Stimulated activated CD8-positive, alpha-beta memory T cell treated with anti-CD3 and anti-CD28 coated beads, Interleukin-7, amount 100 ng/mL, for 1 hour (primary cell): Measurements from ENCODE around the gene GSG1L.

ENCODE experiments used
- DNase-seq, 2 donors: peaks; one replicate each; pipeline ENCODE4 v3.0.0-alpha.2; 2020; ENCODE audit warnings: low read depth in 2 of 2

GSG1L gene

DNA sequence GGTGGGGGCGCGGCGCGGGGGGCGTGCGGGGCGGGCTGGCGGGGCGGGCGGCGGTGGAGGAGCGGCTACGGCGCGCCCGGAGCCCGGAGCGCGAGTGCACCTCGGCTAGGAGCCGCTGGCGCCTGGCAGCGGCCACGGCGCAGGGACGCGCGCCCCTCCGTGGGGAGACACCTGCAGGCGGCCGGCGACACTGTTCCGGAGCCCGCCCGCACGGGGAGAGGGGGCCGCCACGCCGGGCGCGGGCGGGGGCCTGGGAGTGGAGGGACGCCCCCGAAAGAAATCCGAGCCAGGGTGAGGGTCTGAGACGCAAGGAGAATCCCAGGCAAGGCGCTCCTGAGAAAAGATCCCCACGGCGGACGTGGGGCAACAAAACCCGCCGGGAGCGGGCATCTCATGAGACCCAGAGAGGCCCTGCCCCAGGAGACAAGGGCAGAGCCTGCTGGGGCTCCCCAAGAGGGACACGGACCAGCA lies at the start of gene GSG1L:
GSG1L (minus strand) TSS at position 124 of the 471 bp plus-strand sequence. CDS start 290 bp downstream, outside the sequence.
- no peak for DNase-seq

DNA sequence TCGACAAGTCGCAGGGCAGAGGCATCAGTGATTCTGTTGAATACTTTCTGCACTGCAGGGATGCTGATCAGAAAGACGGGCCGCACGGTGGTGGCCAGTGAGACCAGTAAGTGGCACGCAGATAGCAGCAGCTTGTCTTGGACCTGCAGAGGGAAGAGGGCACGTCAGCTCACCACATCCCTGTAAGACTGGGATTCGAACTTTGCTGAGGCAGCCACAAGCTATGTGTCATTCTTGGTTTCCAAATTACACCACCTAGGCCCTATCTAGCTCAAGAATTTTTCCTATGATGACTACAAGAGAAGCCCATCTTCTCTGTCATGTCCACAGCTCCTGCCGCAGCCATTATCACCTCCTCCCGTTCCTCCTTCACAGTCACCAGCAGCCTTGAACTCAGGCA lies 49.4 kb upstream of the GSG1L start:
- DNase-seq = no peak

GRCh38 chr16:28110977-28111376 lies 47.5 kb upstream of the GSG1L start:
- no peak for DNase-seq

- DNase-seq = no peak
Observed at GRCh38 chr16:28110479-28110878, 47.0 kb upstream of the GSG1L start.

- no peak for DNase-seq
Observed at GRCh38 chr16:28110074-28110473, 46.6 kb upstream of the GSG1L start.

DNA sequence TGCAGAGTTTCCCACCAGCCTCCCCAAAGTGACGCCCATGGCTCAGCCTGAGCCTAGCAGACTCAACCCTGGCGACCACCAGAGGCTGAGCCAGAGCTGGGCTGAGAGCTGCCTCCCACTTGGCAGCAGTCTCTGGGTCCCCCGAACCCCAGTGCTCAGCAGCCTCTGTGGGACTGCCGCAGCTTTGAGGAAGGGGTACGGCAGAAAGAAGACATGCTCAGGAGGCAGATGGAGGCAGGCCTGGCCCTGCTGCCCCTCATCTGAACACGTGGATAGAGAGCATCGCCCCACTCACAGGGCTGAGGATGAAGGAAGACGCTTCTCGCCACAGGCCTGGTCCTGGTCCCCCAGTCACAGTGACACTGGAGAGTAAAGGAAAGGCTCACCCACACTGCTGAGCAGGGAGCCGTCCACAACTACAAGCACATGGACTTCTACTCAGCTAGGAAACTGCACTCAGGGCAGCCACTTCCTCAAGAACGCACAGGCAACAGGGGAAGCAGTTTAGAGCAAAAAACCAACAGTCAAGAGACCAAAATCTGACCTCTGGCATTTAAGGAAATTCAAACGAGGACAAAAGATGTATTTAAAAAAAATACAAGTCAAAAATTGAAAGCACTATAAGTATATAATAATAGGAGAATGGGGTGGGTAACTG lies 45.2 kb upstream of the GSG1L start:
- no peak for DNase-seq

DNA sequence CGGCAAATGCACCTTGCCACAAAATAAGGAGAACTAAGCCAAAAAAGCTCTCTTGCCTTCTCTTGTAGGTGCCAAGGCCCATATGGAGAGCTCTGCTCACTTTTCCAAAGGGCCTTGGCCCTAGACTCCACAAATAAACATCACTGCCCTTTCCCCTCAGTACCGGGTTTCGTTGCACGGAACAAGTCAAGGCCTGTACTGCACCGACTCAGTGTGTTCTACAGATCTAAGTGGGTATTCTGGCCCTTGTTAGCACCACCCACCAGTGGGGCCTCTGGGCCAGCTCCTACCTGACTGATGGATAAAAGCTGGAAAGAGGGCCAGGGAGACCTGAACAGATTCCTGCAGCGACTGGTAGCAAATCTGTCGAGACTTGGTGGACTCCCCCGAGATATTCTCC lies 43.7 kb upstream of the GSG1L start:
- no peak for DNase-seq

DNA sequence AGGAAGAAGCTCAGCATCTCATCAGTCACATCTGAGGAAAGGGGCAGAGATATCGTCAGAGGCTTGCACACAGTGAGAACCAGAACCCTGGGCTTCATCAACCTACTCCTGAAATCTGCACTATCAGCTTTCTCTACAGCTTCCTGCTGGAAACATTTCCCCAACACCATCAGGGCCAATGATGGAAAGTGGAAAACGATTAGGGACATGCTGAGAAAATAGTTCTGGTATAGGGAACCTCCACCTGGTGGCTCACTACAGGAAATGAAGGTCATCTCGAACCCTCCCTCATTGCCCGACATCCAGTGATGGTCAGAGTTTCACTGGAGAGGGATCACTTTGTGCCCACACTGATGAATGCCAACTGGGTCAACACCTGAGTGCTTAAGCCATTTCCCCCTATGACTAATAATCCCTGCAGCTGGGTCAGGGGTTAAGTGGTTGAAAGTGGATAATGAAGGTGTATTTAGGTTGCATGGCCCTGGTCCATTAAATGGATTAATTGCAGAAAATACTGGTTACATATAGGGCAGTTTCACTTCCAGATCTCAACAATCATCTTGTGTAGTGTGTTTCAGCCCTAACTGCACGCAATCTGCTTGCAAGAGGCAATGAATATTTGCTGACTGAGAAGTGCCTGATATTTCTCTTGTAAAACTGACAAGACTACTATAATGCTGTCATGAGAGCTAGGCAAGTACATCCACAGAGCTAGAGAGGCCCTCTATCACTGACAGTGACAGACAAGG lies 43.1 kb upstream of the GSG1L start:
- no peak for DNase-seq

- no peak for DNase-seq
Observed at GRCh38 chr16:28105954-28106353, 42.4 kb upstream of the GSG1L start.

DNA sequence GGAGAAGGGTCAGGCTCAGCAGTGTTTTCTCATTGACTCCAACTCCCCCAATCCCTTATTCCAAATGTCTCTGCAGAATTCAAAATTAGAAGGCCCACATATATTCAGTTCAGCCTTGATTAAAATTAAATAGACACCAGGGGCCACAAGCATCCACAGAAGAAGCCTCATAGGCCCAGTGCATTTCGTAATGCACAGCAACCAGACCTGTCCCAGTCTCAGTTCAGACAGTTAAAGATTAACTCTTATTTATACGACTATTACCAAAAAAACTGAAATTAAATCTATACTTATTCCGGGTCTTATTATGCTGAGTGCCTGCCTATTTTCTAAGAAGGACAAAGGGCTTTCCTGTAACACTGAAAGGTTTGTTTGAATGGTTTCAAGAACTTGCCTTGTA lies 41.8 kb upstream of the GSG1L start:
- no peak for DNase-seq

DNA sequence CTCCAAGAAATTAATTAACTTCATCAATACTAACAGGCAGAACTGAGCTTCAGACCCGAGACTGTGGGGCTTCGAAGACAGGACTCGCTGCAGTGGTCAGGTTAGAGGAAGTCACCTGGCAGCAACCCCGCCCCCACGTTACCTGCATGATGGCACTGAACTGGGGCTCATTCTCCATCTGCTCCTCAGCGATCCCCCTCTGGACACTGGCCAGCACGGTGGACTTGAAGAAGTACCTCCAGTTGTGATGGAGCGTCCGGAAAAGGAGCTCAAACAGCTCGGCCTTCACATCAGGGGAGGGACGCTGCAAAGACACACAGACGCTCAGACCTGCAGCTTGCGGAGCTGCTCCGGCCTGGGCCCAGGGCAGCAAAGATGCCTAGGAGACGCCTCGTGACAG lies 40.9 kb upstream of the GSG1L start:
- no peak for DNase-seq

DNA sequence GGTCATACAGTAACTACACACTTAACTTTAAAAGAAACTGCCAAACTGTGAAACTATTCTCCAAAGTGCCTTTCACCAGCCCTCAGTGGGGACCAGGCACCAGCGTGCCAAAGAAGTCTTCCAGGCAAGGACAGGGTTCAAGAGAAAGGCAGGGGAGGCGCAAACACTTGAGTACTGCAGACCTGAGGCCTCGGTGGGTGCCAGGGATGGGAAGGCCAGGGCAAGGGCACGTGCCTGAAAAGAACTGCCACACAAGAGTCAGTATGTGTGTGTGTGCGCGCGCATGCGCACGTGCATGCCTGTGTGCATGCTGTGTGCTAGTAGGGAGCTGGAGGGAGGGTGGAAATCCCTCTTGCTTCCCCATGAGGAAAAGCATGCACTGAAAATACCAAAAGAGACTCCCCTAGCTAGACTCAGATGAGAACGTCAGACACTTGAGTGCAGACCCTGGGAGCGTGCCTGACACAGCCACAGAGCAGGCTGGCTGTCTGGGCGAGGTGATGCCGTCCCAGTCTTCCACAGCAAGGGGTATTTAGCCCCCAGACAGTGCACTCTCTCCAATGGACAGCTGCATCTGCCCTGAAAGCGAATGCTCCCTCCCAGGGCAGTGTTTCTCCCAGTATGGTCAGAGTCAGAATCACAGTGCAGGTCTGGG lies 40.1 kb upstream of the GSG1L start:
- no peak for DNase-seq

DNA sequence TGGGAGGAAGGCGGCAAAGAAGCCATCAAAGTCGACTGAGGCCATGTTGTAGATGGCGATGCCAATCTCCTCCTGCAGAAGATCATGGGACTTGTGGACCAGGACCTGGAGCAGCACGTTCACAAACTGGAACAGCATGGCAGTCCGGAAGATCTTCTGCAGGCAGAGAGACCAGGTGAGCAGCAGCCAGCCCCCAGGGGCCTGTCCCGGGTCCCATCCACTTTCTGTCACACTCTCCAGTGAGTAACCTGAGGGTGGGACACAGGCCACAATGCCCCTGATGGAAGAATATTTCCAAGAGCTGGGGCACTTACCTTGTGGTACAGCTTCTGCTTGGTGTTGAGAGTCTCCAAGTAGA lies 38.0 kb upstream of the GSG1L start:
- DNase-seq = no peak

- DNase-seq = no peak
Observed at GRCh38 chr16:28100810-28101532, 37.5 kb upstream of the GSG1L start.

GRCh38 chr16:28098959-28099945 lies 35.7 kb upstream of the GSG1L start:
- no peak for DNase-seq

DNA sequence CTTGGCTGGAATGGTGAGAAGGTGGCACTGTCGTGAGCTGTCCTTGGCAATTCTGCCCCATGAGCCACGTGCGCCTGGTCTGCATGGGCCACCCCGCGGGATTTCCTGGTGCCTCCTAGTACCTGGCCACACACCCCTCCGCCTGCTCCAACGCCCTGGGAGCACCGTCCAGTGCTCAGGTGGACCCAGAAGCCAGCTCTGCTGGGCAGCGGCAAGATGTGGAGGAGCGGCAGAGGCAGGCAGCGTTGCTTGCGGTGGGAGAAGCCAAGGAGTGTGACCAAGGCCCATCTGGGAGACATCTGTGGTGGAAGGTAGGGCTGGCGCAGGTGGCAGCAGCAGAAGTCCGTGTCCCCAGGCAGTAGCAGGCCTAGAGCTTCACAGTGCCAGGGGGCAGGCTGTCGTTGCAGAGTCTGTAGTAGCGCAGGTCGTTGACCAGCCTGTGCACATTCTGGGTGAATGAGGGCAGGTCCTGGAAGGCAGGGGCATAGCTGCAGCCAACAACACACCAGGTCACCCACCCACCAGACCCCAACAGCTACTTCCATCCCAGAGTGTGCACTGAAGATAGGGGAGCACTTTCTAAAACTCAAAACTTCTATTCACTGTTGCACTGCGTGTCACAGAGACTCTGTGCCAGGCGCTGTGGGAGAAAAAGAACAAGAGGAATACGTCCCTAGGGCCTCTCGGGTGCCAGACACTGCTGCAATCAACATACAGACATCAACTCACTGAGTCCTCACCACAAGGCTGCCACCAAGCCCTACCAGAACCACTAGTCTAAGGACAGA lies 34.9 kb upstream of the GSG1L start:
- no peak for DNase-seq

DNA sequence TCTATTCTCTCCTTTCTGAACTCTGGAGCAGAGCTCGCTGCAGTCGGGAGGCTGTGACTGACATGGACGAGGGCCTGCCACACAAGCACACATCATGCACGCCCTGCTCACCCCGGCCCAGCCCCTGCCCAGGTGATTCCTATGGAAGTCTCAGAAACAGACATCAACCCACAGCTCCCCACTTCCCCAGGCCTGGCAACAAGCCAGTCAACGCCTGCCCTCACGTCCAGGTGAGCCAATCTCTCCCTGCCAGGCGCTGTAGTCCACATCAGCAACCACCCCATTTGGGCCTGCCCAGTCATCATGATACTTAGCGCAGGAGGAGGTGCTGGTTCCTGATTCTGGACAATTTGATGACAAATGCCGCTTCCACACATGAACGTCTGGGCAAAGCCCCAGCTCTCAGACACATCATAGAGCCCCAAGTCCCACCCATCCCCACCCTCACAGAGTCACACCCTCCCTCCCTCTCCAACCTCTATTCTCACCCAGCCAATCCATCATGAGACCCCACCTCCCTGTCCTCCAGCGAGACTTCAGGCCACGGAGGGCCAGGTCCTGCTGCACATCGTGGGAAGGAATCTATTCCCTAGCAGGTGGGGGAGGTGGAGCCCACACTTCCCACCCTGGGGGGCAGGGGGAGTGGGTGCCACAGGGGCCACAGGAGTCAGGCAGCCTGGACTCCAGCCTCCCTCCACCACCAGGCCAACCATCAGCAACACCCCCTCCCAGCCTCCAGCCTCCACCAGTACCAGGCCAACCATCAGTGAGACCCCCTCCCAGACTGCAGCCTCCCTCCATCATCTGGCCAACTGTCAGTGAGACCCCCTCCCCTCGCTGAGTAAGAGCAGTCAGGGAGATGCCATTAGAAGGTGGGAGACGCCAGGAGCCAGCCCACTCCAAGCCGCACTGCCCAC lies 33.7 kb upstream of the GSG1L start:
- no peak for DNase-seq

GRCh38 chr16:28093385-28093725 lies 29.8 kb upstream of the GSG1L start:
- DNase-seq = no peak

GRCh38 chr16:28092721-28093384 lies 29.3 kb upstream of the GSG1L start:
- no peak for DNase-seq
